ENCODE data around the gene MRPL20. TPM values are rescaled to one million over a fixed set of nuclear protein-coding genes. Genes with fewer than 3 reads are reported as not detected.
"Not testable (repeated sequence)": the region's sequence is repeated elsewhere in the genome, so short reads cannot be mapped to it uniquely, and the experiment has no call there.

The MRPL20 gene
- total RNA-seq, 1 experiment from 2014 or later, result 243 TPM

DNA sequence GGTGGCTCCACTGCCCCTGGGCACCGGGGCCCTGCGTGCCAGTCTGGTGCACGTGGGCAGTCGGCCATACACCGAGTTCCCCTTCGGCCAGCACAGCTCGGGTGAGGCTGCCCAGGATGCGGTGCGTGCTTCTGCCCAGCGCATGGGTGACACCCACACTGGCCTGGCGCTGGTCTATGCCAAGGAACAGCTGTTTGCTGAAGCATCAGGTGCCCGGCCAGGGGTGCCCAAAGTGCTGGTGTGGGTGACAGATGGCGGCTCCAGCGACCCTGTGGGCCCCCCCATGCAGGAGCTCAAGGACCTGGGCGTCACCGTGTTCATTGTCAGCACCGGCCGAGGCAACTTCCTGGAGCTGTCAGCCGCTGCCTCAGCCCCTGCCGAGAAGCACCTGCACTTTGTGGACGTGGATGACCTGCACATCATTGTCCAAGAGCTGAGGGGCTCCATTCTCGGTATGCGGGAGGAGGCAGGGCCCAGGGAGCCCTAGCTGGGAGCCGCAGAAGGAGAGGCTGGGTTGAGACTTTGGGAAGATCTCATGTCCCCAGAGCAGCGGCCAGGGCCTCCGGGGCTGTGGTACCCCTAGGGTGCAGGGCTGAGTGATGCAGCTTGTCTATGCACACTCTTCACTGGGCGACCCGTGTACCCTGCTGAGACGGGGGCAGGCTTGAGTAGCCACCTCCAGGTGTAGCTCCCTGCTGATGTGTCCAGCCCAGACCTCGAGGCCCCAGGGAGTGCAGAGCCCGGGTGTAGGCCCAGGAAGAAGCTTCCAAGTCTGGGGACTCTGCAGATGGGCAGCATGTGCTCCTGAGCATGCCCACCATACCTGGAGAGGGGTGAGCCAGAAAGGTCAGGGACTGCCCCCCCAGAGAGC is 30.2 kb upstream of the MRPL20 start:
- no peak for DNase-seq (ENCODE audit: low spot score)

DNA sequence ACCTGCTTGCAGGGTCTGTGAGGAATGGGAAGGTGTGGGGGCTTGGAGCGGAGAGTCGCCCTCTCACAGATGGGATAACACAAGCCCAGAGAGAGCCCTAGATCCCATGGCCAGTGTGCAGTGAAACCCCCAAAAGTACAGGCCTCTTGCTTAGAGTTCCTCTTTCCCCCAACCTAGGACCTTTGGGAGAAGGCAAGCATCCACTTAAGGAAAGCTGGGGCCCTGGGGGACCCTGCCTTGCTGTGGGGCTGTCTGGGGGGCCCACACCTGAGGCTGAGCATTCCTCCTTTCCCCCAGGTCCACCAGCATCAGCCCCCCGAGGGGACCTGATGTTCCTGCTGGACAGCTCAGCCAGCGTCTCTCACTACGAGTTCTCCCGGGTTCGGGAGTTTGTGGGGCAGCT is 29.5 kb upstream of the MRPL20 start:
- DNase-seq (ENCODE audit: low spot score), result no peak

DNA sequence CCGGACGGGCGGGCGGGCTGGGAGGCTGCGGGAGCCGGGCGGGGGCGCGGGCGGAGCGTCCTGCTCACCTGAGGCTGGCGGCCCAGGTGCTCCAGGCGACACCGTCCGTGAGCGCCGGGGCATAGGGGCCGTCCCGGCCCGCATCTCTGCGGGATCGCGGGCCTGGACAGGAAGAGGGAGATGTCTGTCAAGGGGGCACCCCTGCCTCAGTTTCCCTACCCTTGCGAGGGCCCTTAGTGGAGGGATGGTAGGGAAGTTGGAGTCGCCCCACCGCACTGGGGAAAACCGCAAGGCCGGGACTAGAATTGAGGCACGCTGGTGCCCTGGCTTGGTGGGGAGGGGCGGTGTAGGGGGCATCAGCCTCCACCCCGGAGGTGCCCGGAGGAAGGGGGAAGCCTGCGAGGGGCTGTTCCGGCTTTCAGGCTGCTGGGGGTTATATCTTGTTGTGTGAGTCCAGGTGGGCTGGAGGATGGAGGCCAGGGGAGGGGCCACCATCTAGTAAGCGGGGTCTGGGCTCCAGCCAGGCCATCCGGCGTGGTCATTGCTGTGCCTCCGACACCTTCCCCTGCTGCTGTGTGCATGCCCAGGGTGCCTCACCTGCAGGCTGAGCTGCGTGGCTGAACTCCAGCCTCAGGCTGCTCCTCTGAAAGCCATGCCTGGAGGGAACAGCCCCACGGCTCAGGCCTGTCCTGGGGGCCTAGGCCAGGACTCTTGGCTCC is 29.0 kb upstream of the MRPL20 start:
- DNase-seq (ENCODE audit: low spot score), result no peak

DNA sequence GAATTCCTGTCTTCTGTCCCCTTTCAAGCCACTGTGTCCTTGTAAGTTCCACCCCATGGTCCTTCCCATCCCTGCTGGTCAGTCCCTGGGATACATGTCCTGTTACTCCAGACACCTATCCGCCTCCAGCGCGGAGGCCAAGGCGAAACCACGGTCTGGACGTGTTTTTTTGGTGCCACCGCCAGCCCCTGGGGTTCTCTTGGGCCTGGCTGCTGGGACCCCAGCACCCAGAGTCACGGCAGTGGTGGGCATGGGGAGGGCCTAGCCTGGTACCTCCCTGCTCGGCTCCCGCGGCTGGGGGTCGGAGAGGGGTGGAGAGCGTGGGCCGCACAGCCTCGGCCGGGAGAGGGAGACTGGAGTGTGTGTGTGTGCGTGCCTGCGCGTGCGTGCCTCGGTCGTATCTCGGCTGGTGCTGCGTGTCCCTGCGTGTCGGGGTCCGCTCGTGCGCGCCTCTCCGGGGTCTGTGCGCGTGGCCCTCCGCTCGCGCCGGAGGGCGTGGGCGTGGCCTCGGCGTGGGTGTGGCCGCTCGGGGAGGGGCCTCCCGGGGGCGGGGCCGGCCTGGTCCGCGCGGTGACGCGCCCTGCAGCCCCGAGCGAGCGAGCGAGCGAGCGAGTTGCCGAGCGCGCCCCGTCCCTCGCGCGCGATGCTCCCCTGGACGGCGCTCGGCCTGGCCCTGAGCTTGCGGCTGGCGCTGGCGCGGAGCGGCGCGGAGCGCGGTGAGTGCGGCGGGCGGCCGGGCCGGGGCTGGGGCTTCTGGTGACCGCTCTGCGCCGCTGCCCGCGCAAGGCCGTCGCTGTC is 28.2 kb upstream of the MRPL20 start, which contains the start of gene VWA1:
TSS of gene VWA1 (plus strand) at position 585 of the 798 bp plus-strand sequence. CDS start at position 644, 59 bp downstream.
- DNase-seq (ENCODE audit: low spot score), result no peak

- DNase-seq (ENCODE audit: low spot score), result no peak
Observed at GRCh38 chr1:1434824-1435105, 27.7 kb upstream of the MRPL20 start.

GRCh38 chr1:1434131-1434823 is 27.2 kb upstream of the MRPL20 start:
- DNase-seq (ENCODE audit: low spot score), result no peak

DNA sequence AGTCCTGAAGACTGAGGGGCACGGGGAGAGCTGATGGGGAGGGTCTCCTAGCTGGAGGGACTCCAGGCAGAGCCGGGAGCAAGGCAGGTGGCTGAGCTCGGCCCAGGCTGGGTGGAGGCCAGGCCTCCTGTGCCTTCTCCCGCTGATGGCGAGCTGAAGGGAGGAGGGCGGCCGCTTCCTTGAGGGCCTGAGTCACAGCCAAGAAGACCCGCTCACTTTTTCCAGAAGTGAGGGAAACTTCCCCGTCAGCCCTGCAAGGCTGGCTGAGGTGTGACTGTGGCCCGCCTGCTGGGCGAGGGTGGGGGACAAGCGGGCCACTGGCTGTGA is 26.7 kb upstream of the MRPL20 start:
- DNase-seq (ENCODE audit: low spot score), result no peak

- DNase-seq (ENCODE audit: low spot score), result no peak
Observed at GRCh38 chr1:1432951-1433803, 26.1 kb upstream of the MRPL20 start.

DNA sequence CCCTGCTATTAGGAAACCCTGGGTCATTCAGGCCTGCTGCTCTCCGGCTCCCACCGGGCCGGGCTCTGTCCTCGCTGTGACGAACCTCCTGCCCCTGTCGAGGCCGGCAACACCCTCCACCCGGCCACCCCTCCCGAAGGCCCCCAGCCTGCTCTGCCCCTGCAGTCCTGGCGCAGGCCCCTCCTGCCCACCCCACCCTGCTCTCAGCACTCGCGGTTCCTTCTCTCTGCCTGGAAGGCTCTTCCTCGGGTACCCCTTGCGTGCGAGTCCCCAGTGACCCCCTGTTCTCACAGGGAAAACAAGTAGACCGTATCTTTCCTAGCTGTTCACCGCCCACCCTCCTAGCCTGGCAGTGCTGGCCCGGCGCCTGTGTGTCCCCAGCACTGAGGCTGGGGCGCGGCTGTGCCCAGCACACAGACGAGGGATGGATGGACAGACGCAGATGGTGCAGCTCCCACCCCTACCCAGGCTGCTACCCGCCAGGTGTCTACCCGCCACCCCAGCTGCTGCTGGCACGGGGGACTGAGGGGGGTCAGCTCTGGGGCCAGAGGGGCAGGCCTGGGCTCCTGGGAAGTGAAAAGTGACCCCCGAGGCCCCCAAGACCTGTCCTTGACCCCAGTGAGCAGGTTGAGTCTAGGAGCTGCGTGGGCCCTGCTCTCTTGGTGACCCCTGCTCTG is 25.3 kb upstream of the MRPL20 start:
- DNase-seq (ENCODE audit: low spot score), result no peak

DNA sequence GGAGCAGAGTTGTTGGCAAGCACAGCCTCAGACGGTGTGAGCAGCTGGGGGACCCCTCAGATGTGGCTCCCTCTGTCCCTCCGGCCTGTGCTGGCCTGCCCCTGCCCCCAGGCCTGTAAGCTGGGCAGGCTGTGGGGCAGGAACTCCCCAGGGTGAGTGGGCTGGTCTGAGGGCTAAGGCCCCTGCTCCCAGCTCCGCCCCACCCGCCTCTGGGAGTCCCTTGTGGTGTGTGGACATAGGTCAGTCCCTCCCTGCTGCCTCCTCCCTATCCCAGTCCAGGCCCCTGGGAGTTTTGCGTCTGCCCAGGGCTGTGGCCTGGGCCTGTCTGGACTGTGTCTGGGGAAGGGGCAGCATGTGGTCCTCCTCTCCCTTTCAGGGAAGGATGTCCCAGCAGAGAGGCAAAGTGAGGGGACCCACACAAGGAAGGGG is 24.8 kb upstream of the MRPL20 start:
- DNase-seq (ENCODE audit: low spot score), result no peak

DNA sequence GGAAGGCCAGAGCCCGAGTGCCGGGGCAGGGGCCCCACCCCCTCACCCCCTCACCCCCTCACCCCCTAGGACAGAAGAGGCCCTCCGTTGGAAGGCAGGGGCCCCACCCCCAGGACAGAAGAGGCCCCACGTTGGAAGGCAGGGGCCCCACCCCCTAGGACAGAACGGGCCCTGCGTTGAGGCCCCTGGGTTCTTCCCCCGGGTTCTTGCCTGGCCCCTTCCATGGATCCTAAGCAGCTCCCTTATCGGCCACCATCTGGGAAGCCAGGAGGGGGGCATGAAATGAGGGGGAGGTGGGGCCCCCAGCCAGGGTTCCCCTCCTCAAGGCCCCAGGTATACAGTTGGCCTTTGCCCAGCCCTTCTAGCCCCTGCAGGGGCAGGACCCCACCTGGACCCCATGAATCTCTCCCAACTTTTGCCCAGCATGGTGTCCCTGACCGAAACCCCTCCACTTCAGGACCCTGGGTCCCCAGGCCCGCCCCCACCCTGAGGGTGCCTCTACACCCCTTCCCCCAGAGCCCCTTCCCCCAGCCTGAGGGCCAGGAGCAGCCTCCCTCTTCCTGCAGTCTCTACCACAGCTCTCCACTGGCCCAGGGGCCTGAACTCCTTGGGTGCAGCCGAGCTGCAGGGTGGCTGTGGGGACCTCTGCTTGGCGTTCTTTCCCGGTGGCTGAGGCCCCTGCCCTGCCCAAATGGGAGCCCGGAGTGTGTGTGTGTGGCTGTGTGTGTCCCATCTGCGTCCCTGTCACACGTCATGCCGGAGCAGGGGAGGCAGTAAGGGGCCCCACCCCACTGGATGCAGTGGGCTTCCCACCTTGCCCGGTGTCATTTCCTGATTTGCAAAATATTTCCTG is 24.1 kb upstream of the MRPL20 start:
- DNase-seq (ENCODE audit: low spot score), result no peak

DNA sequence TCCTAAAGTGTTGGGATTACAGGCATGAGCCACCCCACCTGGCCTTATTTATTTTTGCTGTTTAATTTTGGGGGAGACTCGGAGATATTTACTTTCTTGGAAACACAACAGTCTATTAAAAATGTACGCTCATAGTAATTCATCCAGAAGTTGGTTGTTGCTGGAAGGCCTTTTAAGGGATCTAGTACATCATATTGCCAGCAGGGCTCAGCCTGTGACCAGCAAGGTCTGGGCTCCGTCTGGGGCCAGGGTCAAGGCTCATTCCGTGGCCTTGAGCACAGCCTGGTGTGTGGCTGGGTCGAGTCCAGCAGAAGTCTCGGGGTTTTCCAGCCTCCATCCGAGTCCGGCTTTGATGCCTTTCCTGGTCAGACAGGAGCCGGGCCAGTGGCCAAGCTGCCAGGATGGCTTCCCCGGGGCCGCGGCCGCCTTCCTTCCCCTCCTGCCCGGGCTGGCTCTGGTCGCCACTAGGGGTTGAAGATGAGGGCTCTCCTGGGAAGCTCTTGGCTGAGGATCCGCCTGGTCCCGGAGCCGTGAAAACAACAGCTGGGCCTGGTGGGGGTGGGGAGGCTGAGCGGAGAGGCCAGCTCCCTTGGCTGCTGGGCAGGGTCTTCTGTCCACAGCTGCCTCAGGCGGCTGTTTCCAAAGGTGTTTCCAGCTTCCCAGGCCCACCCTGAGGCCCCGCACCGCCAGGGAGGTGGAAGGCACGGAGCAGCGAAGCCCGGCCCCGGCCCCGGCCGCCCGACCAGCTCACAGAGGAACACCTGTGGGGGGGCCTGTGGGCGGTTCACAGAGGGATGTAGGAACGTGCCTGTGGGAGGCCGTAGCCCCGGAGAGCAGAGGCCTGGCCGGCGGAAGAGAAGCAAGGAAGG is 23.3 kb upstream of the MRPL20 start:
- no peak for DNase-seq (ENCODE audit: low spot score)

DNA sequence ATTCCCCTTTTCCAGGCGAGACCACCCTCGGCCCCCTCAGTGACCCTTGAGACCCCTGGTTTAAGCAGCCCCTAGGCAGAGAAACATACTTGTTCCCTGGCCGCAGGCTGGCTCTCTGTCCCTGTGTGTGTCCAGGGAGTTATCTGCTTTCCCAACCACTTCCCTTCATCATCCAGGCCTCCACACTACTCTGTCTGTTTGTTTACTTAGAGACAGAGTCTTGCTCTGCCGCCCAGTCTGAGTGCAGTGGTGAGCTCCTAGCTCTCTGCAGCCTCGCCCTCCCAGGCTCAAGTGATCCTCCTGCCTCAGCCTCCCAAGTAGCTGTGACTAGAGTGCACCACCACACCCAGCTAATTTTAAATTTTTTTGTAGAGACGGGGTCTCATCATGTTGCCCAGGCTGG is 22.6 kb upstream of the MRPL20 start:
- DNase-seq (ENCODE audit: low spot score), result no peak

DNA sequence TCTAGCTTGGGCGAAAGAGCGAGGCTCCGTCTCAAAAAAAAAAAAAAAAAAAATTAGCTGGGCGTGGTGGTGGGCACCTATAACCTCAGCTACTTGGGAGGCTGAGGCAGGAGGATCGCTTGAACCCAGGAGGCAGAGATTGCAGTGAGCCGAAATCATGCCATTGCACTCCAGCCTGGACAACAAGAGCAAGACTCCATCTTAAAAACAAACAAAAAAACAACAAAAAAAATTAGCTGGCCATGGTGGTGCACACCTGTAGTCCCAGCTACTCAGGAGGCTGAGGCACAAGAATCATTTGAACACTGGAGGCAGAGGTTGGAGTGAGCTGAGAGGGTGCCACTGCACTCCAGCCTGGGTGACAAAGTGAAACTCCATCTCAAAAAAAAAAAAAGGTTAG is 21.9 kb upstream of the MRPL20 start:
- DNase-seq (ENCODE audit: low spot score), result not testable (repeated sequence)

DNA sequence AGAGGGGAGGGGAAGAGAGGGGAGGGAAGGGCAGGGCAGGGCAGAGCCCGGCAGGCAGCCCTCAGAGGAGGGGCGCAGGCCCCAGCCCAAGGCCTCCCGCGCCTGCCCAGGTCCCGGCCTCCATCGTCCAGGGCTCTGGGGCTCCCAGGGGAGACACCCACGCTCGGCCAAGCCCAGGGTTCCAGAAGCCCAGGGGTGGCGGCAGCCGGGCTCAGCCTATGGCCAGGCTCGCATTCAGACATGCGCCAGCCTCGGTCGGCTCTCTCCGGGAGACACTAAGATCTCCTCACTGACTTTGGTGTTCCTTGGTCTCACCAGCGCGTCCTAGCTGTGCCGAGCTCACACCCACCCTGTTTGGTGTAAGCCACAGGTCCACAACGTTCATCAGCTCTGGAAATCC is 21.1 kb upstream of the MRPL20 start:
- no peak for DNase-seq (ENCODE audit: low spot score)

DNA sequence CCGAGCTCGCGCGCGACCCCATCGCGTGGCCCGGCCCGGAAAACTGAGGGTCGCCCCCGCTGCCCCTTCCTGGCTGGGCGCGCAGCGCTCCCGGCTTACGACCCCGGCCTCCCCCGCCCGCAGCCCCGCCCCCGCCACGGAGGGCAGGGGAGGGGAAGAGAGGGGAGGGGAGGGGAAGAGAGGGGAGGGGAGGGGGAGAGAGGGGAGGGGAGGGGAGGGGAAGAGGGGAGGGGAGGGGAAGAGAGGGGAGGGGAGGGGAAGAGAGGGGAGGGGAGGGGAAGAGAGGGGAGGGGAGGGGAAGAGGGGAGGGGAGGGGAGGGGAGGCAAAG is 20.7 kb upstream of the MRPL20 start:
- DNase-seq (ENCODE audit: low spot score), result no peak

- DNase-seq (ENCODE audit: low spot score), result no peak
Observed at GRCh38 chr1:1427106-1427819, 20.2 kb upstream of the MRPL20 start.

DNA sequence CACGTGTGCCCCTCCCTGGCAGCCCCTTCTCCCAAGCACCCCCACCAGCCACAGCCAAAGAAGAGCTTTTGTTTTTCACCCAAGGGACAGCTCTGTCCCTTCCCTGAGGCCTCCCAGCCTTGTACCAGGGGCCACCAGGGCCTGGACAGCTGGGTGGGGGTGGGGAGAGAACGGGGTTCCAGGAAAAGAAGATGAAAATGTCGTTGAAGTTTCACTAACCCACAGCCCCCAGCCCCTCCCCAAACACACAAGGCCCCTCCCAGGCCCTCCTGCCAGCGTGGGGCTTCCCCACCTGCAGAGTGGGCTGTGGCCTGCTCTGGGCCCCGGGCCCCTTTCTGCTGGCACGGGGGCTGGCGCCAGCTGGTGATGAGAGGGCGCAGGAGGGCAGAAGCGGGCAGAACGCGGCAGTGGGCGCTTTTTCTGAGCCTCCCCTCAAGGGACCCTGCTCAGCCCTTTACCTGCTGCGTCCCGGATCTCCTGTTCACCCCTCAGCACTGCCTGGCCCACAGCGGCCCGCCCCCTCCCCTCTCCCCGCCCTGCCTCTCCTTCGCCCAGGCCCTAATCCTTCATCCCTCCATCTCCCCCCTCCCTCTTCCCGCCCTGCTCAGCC is 19.5 kb upstream of the MRPL20 start:
- no peak for DNase-seq (ENCODE audit: low spot score)
